DOHH2 (cell line): Measurements from ENCODE around the gene FXR2.

Experiments used
- EZH2phosphoT487 ChIP-seq: fragments of 200-600 bp; sonication (generic); IDR thresholded peaks from 2 replicates; pipeline ENCODE4 v1.6.1; 2017; ENCODE audit warnings: borderline replicate concordance, mild to moderate bottlenecking, antibody characterized with exemption, low read length, moderate library complexity, mixed read lengths
- TF ChIP-seq, protein P1 (sequence below): fragments of 200-600 bp; sonication (generic); IDR thresholded peaks from one replicate; pipeline ENCODE4 v1.5.1; 2014; ENCODE audit warnings: antibody characterized with exemption, mild to moderate bottlenecking, low read depth, low read length; ENCODE audit not compliant: poor library complexity, severe bottlenecking

DNA sequence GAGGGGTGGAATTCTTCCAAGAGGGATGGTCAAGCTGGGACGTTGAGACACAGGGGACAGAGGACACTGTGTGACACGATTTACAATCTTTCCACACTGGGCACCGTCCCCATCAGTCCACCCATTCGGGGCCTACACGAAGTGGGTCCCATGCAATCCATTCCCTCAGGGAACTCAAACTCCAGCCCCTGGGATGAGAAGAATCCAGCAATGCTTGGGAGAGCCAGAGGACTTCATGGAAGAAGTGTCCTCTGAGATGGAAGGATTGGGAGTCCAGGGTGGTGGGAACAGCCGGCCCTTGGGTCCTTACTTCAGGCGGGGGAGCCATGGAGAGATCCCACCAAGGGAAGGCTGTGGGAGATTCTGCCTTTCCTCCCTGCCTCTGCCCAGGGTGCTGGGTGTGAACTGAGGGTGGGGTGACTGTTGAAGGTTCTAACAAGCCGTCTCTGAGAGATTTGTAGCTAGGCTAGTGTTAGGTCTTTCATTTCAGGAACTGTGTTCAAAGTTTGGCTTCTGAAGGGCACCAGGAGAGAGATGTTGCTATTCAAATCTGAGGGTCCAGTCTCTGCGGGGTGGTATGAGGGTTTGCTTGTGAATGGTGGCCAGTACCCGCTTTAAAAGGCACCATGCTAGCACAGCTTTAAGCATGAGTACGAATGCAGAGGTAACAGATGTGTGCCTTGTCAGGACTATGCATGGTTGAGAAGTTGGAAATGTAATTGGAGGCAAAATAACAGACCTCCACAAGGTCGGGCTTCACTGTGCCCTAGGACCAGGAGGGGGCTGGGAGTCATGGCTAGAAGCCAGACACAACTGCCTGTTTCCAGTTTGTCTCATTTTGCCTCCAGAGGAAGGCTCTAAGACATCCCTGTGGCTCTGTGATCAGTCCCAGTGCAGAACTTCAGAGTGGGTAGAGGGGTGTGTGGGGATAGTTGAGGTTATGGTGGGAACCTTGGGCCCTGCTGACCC lies 38.0 kb upstream of the FXR2 start:
- TF ChIP-seq, protein P1, sequence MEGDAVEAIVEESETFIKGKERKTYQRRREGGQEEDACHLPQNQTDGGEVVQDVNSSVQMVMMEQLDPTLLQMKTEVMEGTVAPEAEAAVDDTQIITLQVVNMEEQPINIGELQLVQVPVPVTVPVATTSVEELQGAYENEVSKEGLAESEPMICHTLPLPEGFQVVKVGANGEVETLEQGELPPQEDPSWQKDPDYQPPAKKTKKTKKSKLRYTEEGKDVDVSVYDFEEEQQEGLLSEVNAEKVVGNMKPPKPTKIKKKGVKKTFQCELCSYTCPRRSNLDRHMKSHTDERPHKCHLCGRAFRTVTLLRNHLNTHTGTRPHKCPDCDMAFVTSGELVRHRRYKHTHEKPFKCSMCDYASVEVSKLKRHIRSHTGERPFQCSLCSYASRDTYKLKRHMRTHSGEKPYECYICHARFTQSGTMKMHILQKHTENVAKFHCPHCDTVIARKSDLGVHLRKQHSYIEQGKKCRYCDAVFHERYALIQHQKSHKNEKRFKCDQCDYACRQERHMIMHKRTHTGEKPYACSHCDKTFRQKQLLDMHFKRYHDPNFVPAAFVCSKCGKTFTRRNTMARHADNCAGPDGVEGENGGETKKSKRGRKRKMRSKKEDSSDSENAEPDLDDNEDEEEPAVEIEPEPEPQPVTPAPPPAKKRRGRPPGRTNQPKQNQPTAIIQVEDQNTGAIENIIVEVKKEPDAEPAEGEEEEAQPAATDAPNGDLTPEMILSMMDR = no peak
- TF ChIP-seq EZH2phosphoT487 = no peak
